Esophagus muscularis mucosa (tissue), 4 donors: ENCODE results near the gene RABEPK. TPM values are rescaled to one million over a fixed set of nuclear protein-coding genes. Genes with fewer than 3 reads are reported as not detected.
"Not testable (repeated sequence)": the region's sequence is repeated elsewhere in the genome, so short reads cannot be mapped to it uniquely, and the experiment has no call there.

Experiments
- DNase-seq: peaks from one replicate; pipeline ENCODE4 v3.0.0-alpha.2; 2017; ENCODE audit errors: extremely low spot score
- H3K27ac ChIP-seq, 4 donors: fragments of 200-600 bp; sonication (generic); replicated peaks in 1 of 4; 1 replicate in 3 of 4; 2 replicates in 1 of 4; pipeline ENCODE4 v1.5.1; 2016 to 2019; ENCODE audit warnings: mild to moderate bottlenecking in 1 of 4
- H3K27me3 ChIP-seq, 4 donors: fragments of 200-600 bp; sonication (generic); one replicate each; pipeline versions ENCODE4 v1.5.1 to v1.6.0; 2016 to 2019
- H3K36me3 ChIP-seq, 4 donors: fragments of 200-600 bp; sonication (generic); one replicate each; pipeline ENCODE4 v1.5.1; 2016 to 2019
- H3K4me1 ChIP-seq, 4 donors: fragments of 200-600 bp; sonication (generic); one replicate each; pipeline ENCODE4 v1.5.1; 2016 to 2019
- H3K4me3 ChIP-seq, 4 donors: fragments of 200-600 bp; sonication (generic); 1 replicate in 2 of 4; 2 replicates in 2 of 4; pipeline ENCODE4 v1.5.1; 2016 to 2019; ENCODE audit warnings: mild to moderate bottlenecking in 4 of 4, moderate library complexity in 1 of 4
- H3K9me3 ChIP-seq, 4 donors: fragments of 200-600 bp; sonication (generic); 1 replicate in 3 of 4; 2 replicates in 1 of 4; pipeline ENCODE4 v1.5.1; 2016 to 2019
- EP300 ChIP-seq: sonication (generic); formaldehyde crosslinking; IDR thresholded peaks from one replicate; pipeline ENCODE4 v1.6.1; 2017; ENCODE audit warnings: antibody characterized with exemption
- POLR2A ChIP-seq: fragments of 450-650 bp; IDR thresholded peaks from one replicate; pipeline ENCODE4 v1.6.1; 2017; ENCODE audit warnings: antibody characterized with exemption, moderate library complexity, mild to moderate bottlenecking, low read depth
- POLR2AphosphoS5 ChIP-seq, 2 donors: sonication (generic); formaldehyde crosslinking; IDR thresholded peaks; one replicate each; pipeline ENCODE4 v1.6.1; 2017; ENCODE audit warnings: antibody characterized with exemption in 2 of 2
- WGBS: methylation state at CpG from one replicate; pipeline ENCODE4 v1.1.5; 2018; 5-methylcytosine and 5-hydroxymethylcytosine counted together
- intact Hi-C: fragments of 100-400 bp; cut with DNase I; formaldehyde crosslinking; loops from one replicate; pipeline ENCODE4 v1.15.1; 2023
- total RNA-seq, 4 donors: library from RNA; depleted of rRNA; stranded (reverse); fragments of >200 nt; gene quantifications; one replicate each; pipeline versions ENCODE4 v1.1.0 to v1.2.1, GENCODE V29; 2016
- TF ChIP-seq, protein P1 (sequence below), 3 experiments: fragments of 200-600 bp in 2 of 3; fragments of 450-650 bp in 1 of 3; sonication (generic) in 2 of 3; IDR thresholded peaks; one replicate each; pipeline ENCODE4 v1.5.1; 2017 to 2019; ENCODE audit warnings: antibody characterized with exemption in 3 of 3, mild to moderate bottlenecking in 2 of 3, moderate library complexity in 1 of 3

The RABEPK gene
- total RNA-seq, 4 donors from 2014 or later, result 11.2 to 21.6 (median 13.7) TPM

GRCh38 chr9:125202846-125203618 lies 2.7 kb downstream of the RABEPK start:
- peaks cover 14 to 55% (median 42%) of the 10 kb centered on the region in 4 donors for H3K36me3 ChIP-seq
- no peak for DNase-seq
- no peak overlapping the region for H3K4me3 ChIP-seq
- no peaks in the 10 kb centered on the region for H3K27me3 ChIP-seq
- H3K4me1 ChIP-seq, result peaks cover 13 to 31% (median 16%) of the 10 kb centered on the region in 4 donors
- H3K9me3 ChIP-seq, result no peaks in the 10 kb centered on the region
- WGBS, result 88% methylated on average over 1 of the region's 1 CpG
- intact Hi-C loops, result loop anchor here (5.0 kb wide), 1 partner anchor 261 kb away; the partner anchor contains the start of gene GOLGA1
- TF ChIP-seq POLR2AphosphoS5 (IDR thresholded peaks at IDR 0.05) (no peak), POLR2A (no peak)
- TF ChIP-seq, protein P1, sequence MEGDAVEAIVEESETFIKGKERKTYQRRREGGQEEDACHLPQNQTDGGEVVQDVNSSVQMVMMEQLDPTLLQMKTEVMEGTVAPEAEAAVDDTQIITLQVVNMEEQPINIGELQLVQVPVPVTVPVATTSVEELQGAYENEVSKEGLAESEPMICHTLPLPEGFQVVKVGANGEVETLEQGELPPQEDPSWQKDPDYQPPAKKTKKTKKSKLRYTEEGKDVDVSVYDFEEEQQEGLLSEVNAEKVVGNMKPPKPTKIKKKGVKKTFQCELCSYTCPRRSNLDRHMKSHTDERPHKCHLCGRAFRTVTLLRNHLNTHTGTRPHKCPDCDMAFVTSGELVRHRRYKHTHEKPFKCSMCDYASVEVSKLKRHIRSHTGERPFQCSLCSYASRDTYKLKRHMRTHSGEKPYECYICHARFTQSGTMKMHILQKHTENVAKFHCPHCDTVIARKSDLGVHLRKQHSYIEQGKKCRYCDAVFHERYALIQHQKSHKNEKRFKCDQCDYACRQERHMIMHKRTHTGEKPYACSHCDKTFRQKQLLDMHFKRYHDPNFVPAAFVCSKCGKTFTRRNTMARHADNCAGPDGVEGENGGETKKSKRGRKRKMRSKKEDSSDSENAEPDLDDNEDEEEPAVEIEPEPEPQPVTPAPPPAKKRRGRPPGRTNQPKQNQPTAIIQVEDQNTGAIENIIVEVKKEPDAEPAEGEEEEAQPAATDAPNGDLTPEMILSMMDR (IDR thresholded peaks at IDR 0.05), result no peak
- no peak overlapping the region for H3K27ac ChIP-seq

DNA sequence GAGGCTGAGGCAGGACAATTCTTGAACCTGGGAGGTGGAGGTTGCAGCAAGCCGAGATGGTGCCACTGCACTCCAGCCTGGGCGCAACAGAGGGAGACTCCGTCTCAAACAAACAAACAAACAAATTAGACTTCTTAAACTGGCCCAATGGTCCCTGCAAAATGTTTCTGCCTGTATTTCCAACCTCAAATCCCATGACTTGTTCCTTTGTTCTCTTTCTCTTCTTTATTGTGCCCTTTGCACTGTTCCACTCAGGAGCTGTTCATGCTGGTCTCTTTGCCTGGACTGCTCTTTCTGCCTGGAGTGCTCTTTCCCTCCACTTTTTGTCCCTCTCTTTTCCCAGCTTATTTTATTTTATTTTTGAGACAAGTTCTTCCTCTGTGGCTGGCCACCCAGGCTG lies 4.1 kb downstream of the RABEPK start:
- no peak overlapping the region for H3K27ac ChIP-seq
- 95% methylated on average over 3 of the region's 3 CpGs for whole genome bisulfite sequencing
- H3K4me3 ChIP-seq, result no peak overlapping the region
- TF ChIP-seq EP300, result no peak
- no peak for TF ChIP-seq POLR2A
- TF ChIP-seq, protein P1 (IDR thresholded peaks at IDR 0.05), result no peak
- TF ChIP-seq POLR2AphosphoS5 (IDR thresholded peaks at IDR 0.05), result no peak
- H3K4me1 ChIP-seq, result peaks cover 6 to 20% (median 11%) of the 10 kb centered on the region in 4 donors
- peaks cover 18 to 70% (median 56%) of the 10 kb centered on the region in 4 donors for H3K36me3 ChIP-seq
- intact Hi-C loops, result loop anchor here (5.0 kb wide), 1 partner anchor 262 kb away; the partner anchor contains the start of gene GOLGA1
- no peak for DNase-seq
- no peaks in the 10 kb centered on the region for H3K27me3 ChIP-seq
- no peaks in the 10 kb centered on the region for H3K9me3 ChIP-seq

DNA sequence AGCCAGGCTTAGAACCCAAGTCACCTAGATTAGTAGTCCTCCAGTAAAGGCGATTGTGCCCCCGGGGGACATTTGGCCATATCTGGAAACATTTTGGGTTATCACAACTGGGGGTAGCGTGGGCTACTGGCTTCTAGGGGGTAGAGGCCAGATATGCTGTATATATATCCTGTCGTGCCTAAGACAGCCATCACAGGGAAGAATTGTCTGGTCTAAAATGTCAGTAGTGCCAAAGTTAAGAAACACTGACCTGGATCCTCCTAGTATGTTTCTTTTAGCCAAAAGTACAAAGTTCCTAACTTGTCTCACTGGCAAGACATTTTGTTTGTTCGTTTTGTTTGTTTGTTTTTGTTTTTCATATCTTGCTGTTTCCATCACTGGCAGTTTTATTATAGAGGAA lies 13.8 kb downstream of the RABEPK start:
- 83% methylated on average over 5 of the region's 5 CpGs for WGBS
- TF ChIP-seq, protein P1 (IDR thresholded peaks at IDR 0.05), result no peak

GRCh38 chr9:125218621-125219020 lies 18.3 kb downstream of the RABEPK start:
- H3K36me3 ChIP-seq, result peaks cover 13 to 56% (median 36%) of the 10 kb centered on the region in 4 donors
- TF ChIP-seq EP300 (no peak), POLR2A (no peak), POLR2AphosphoS5 (IDR thresholded peaks at IDR 0.05) (no peak)
- TF ChIP-seq, protein P1 (IDR thresholded peaks at IDR 0.05), result no peak

More for the DNA sequence above, 13.8 kb downstream of the RABEPK start:
- no peak for DNase-seq
- H3K27ac ChIP-seq, result no peak overlapping the region
- no peaks in the 10 kb centered on the region for H3K9me3 ChIP-seq
- H3K4me3 ChIP-seq, result no peak overlapping the region
- H3K4me1 ChIP-seq, result no peaks in the 10 kb centered on the region
- intact Hi-C loops, result no loop called here
- no peaks in the 10 kb centered on the region for H3K27me3 ChIP-seq
- peaks cover 12 to 66% (median 47%) of the 10 kb centered on the region in 4 donors for H3K36me3 ChIP-seq

GRCh38 chr9:125224858-125225257 lies 24.5 kb downstream of the RABEPK start:
- H3K9me3 ChIP-seq, H3K27me3 ChIP-seq, H3K27ac ChIP-seq, H3K4me3 ChIP-seq, intact Hi-C loops, H3K4me1 ChIP-seq, DNase-seq: not testable (repeated sequence)
- peaks cover 10 to 74% (median 53%) of the 10 kb centered on the region in 4 donors for H3K36me3 ChIP-seq

More at GRCh38 chr9:125218621-125219020, 18.3 kb downstream of the RABEPK start:
- 93% methylated on average over 3 of the region's 3 CpGs for WGBS
- Histone ChIP-seq H3K27me3 (no peaks in the 10 kb centered on the region), H3K9me3 (no peaks in the 10 kb centered on the region), H3K27ac (no peak overlapping the region), H3K4me1 (no peaks in the 10 kb centered on the region), H3K4me3 (no peak overlapping the region)
- intact Hi-C loops, result no loop called here
- DNase-seq, result no peak
